Fibroblast of mammary gland (primary cell): ENCODE data around the gene KIF4B.

ENCODE experiments used
- DNase-seq: peaks from one replicate; pipeline ENCODE4 v3.0.0-alpha.2; 2010; ENCODE audit warnings: low read depth
- H3K4me3 ChIP-seq: 2 replicates; pipeline ENCODE4 v1.5.1; 2011; ENCODE audit warnings: low read depth, mild to moderate bottlenecking, low read length, moderate library complexity; ENCODE audit not compliant: control insufficient read depth
- CTCF ChIP-seq: conservative IDR thresholded peaks from 2 replicates; pipeline ENCODE4 v1.5.1; 2011; ENCODE audit warnings: low read depth, low read length, inconsistent platforms; ENCODE audit not compliant: control insufficient read depth, insufficient read depth

The KIF4B gene

GRCh38 chr5:155046591-155046990, 33.0 kb downstream of the KIF4B start:
- no peak for TF ChIP-seq CTCF
- no peak overlapping the region for H3K4me3 ChIP-seq
- no peak for DNase-seq

GRCh38 chr5:155047818-155048217, 34.3 kb downstream of the KIF4B start:
- DNase-seq, result no peak
- H3K4me3 ChIP-seq, result no peak overlapping the region
- TF ChIP-seq CTCF, result no peak

- no peak for DNase-seq
- no peak overlapping the region for H3K4me3 ChIP-seq
- peak; percentile 43 for TF ChIP-seq CTCF
Observed at GRCh38 chr5:155049569-155050383, 36.2 kb downstream of the KIF4B start.

GRCh38 chr5:155050384-155051019, 36.9 kb downstream of the KIF4B start:
- no peak overlapping the region for H3K4me3 ChIP-seq
- no peak for DNase-seq
- no peak for TF ChIP-seq CTCF

GRCh38 chr5:155052532-155052931, 39.0 kb downstream of the KIF4B start:
- no peak for DNase-seq
- no peak for TF ChIP-seq CTCF
- no peak overlapping the region for H3K4me3 ChIP-seq

- no peak for DNase-seq
- no peak overlapping the region for H3K4me3 ChIP-seq
- no peak for TF ChIP-seq CTCF
Observed at GRCh38 chr5:155053501-155053900, 39.9 kb downstream of the KIF4B start.
